ENCODE measurements around the gene CDCA5.

- TF ChIP-seq CTCF (IDR thresholded peaks at IDR 0.05; ENCODE audit: insufficient read depth, low read length, poor library complexity, severe bottlenecking) (no peak), EZH2phosphoT487 (conservative IDR thresholded peaks at IDR 0.05; ENCODE audit: low read length) (no peak)
Measured at GRCh38 chr11:65043881-65044501, 39.8 kb downstream of the CDCA5 start.

All from SU-DHL-6 (cell line).